IPS-11a (cell line): Measurements from ENCODE around the gene ANKRD17.
"Not testable (repeated sequence)": the region's sequence is repeated elsewhere in the genome, so short reads cannot be mapped to it uniquely, and the experiment has no call there.

Experiments
- H3K4me3 ChIP-seq: one replicate; pipeline ENCODE4 v1.5.1; 2013; ENCODE audit warnings: low read depth, low read length, control low read depth

The ANKRD17 gene

GRCh38 chr4:73258686-73259570 lies at the start of gene ANKRD17:
Gene ANKRD17 (minus strand): TSS chr4:73258798. CDS start chr4:73258668, 130 bp downstream.
- H3K4me3 ChIP-seq, result peak within 1 kb of the TSS; percentile 78

- H3K4me3 ChIP-seq, result no peak overlapping the region
These were observed 49.7 kb upstream of the ANKRD17 start for GRCh38 chr4:73308286-73308685.

DNA sequence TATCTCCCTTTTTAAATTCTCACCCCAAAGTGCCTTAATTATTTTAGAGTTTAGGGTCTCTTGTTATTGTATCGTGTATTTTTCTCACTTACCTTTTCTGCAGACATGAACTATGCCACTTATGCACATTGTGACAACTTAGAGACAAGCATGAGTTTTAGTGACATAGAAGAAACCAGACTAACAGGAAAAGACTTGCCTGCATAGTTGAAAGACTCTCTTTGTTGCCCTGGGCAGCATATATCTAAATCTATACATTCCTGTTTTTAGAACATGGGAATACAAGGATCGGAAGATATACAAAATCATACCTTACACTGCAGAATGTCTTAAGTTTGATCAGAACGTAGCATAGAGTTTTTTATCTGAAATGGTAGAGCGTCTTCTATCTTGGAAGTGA lies 45.1 kb upstream of the ANKRD17 start:
- H3K4me3 ChIP-seq, result no peak overlapping the region

DNA sequence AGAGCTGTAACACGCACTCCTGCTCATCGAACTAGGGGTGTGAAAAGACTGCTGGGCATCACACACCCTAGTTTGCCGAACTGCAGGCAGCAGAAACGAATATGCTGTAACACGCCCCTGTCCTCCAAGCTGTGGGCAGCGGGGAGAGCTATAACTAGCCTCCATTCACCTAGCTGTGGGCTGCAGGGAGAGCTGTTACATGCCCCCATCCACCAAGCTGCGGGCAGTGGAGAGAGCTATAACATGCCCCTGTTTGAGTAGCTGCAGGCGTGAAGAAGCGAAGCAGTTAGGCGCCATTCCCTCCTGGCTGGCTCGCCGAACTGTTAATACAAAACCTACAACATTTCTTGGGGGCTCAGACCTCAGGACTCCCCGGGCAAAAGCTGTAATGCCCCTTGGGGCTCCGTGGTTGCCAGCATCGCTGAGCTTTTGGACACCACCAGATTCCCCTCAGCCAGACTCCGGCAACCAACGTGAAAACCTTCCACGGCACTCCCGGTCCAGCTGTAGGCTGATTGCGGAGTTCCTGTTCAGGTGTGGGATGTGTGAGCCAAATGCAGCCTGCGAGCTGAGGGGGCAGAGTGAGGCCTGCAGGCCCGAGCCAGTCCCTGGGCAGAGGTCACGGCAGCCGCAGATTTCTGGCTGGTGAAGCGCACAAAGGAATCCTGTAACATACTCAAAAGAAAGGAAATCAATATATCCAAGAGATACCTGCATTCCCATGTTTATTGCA lies 41.1 kb upstream of the ANKRD17 start:
- no peak overlapping the region for H3K4me3 ChIP-seq

DNA sequence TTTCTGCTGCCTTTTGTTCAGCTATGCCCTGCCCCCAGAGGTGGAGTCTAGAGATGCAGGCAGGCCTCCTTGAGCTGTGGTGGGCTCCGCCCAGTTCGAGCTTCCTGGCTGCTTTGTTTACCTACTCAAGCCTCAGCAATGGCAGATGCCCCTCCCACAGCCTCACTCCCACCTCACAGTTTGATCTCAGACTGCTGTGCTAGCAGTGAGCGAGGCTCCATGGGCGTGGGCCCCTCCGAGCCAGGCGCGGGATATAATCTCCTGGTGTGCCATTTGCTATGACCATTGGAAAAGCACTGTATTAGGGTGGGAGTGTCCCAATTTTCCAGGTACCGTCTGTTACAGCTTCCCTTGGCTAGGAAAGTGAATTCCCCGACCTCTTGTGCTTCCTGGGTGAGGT lies 34.1 kb upstream of the ANKRD17 start:
- H3K4me3 ChIP-seq, result not testable (repeated sequence)

GRCh38 chr4:73281982-73282381 lies 23.4 kb upstream of the ANKRD17 start:
- H3K4me3 ChIP-seq, result no peak overlapping the region

GRCh38 chr4:73281396-73281795 lies 22.8 kb upstream of the ANKRD17 start:
- H3K4me3 ChIP-seq, result no peak overlapping the region

- no peak overlapping the region for H3K4me3 ChIP-seq
These were observed 18.6 kb upstream of the ANKRD17 start for GRCh38 chr4:73277201-73277600.

DNA sequence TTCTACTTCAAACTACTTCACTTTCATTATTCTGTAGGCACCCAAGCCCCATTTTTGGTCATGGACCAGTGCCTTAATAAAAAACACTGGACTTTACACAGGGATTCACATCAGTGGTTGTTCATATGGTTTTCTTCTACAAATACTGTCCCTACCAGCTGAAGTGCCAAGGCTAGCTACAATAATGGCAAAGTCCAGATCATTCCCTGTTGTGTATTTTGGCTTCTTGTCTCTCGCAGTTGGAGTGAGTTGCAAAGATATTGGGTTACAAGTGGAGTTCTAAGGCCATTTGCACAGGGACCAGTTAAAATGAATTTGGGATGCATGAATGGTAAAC lies 16.7 kb upstream of the ANKRD17 start:
- no peak overlapping the region for H3K4me3 ChIP-seq

- H3K4me3 ChIP-seq, result no peak overlapping the region
These were observed 14.2 kb upstream of the ANKRD17 start for GRCh38 chr4:73272816-73273215.

GRCh38 chr4:73267050-73267449 lies 8.5 kb upstream of the ANKRD17 start:
- H3K4me3 ChIP-seq, result no peak overlapping the region

- peak overlapping the region; percentile 78 for H3K4me3 ChIP-seq
These were observed 1.0 kb upstream of the ANKRD17 start for GRCh38 chr4:73259571-73260090.

GRCh38 chr4:73258436-73258685 lies 237 bp downstream of the ANKRD17 start:
- H3K4me3 ChIP-seq, result peak overlapping the region; percentile 78

DNA sequence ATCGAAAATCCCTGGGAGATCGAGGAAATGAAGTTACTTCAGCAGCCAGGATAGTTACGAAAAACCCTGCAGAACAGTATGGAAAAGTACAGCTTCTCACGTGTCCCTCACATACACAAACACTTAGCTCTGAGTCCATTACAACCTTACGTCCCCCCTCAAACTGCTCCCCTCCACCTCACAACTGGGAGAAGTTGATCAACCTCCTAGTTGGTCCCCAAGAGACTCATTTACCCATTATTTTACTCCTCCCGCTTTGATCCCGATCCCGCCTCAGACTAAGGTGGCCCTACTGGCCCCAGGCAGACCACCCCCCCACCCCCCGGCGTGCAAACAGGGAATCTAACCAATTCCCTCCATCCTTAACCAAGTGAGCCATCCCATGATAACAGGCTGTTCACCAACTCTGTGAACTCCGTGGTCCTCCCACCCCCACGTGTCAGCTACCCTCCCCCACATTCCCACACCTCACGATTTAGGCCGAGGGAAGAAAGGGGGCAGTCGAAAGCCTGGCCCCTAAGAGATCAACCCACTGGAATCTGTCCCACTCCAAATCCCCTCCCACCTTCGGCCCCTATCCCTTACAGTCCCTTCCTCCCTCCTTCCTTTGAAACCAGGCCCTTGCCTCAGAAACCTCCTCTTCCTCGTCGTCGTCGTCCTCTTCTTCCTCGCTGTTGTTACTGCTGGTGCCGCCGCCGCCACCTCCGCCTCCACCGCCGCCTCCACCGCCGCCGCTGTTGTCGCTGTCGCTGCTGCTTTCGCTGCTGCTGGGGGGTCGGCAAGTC lies 755 bp downstream of the ANKRD17 start:
- peak overlapping the region; percentile 78 for H3K4me3 ChIP-seq

DNA sequence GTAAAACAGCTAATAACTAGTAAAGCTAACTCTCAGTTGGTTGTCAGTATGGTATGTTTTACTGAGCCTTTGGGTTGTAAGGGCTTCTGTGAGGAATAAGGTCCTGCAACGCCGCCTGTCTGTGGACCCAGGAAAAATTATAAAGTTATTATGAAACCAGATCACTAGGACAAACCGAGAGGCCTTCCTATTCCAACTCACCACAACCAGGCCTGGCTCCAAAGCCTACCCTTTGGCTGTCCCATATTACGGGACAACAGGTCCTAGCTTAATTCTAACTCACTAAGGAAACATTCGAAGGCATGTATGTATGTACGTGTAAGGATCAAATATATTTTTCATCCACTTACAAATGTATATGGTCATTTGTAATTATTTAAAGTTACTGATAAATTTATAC lies 1.4 kb downstream of the ANKRD17 start:
- H3K4me3 ChIP-seq, result peak overlapping the region; percentile 78

GRCh38 chr4:73255847-73256246 lies 2.8 kb downstream of the ANKRD17 start:
- not testable (repeated sequence) for H3K4me3 ChIP-seq

DNA sequence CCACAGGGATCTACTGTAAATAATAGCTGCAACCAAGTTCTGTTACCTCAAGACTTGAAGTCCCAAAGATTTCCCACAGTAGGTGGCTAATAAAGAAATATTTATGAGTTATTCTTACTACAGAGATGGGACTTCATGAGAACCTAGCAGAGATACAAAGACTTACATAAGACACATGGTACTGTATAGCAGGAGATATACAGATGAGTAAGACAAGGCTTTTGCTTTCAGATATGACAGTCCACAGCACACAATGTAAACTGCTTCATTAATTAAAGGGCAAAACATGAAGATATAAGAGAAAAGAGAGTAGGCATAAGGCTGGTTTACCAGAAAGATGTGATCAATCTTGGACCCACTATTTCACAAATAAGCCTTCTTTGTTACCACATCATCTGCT lies 6.6 kb downstream of the ANKRD17 start:
- no peak overlapping the region for H3K4me3 ChIP-seq

DNA sequence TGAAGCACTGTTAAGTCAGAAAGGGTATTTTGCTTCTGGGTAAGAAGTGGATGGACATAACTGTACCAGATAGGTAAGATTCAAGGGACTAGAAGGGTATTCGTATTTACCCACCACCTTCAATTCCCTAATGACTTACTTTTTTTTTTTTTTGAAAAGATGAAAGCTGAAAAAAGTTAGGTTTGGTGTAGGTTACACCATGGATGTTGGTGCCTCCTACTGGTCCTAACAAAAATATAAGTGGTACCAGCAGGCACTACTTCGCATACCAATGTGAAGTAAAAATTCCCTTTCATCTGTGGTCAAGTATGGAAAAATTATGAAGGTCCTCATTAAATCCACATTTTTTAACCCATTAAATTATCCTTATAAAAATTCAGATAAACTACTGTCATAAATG lies 7.2 kb downstream of the ANKRD17 start:
- H3K4me3 ChIP-seq, result no peak overlapping the region

DNA sequence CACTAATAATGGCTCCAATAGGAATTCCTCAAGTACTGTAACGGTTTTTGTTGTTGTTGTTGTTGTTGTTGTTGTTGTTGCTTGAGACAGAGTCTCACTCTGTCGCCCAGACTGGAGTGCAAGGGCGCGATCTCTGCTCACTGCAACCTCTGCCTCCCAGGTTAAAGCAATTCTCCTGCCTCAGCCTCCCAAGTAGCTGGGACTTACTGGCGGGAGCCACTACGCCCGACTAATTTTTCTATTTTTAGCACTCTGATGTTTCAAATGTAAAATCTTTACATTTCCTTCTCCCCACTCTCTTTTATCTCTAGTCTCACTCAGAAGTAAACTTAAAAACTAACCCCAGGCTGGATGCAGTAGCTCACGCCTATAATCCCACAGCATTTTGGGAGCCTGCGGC lies 8.0 kb downstream of the ANKRD17 start:
- no peak overlapping the region for H3K4me3 ChIP-seq

GRCh38 chr4:73248821-73249220 lies 9.8 kb downstream of the ANKRD17 start:
- no peak overlapping the region for H3K4me3 ChIP-seq

DNA sequence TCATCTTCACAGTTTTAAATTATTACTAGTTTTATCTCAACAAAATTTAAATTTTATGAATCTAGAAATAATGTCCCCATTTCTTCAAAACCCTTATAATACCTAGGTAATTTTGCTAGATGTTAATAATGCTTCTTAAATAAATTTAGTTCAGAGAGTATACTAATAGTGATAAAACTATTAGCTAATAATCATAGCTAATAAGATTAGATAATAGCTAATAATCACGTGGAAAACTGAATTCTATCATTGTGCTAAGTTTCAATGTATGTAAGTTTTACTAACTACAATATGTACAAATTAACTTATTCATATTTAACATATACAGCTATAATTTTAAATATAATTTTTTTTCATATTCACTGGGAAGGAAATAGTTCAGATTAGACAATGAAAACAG lies 10.2 kb downstream of the ANKRD17 start:
- no peak overlapping the region for H3K4me3 ChIP-seq

GRCh38 chr4:73247100-73247499 lies 11.5 kb downstream of the ANKRD17 start:
- no peak overlapping the region for H3K4me3 ChIP-seq
